HEK293 (cell line): Measurements from ENCODE around the gene MRPL9.

Experiments
- CTCF ChIA-PET: fragments of 350-600 bp; formaldehyde crosslinking; extraction: SDS; loops from one replicate; lab custom pipeline; 2021; ENCODE audit warnings: antibody characterized with exemption; lab: Yijun Ruan, JAX
- POLR2A ChIA-PET: fragments of 300-600 bp; formaldehyde crosslinking; extraction: SDS; loops from one replicate; lab custom pipeline; 2020; ENCODE audit warnings: antibody characterized with exemption, inconsistent platforms; lab: Yijun Ruan, JAX
- H3K27ac ChIP-seq: fragments of 200-500 bp; sonication (Bioruptor generic); 2 replicates; pipeline ENCODE4 v1.5.1; 2014; ENCODE audit warnings: low read depth, low read length, control low read depth, inconsistent platforms; ENCODE audit errors: extremely low read depth
- H3K36me3 ChIP-seq, 2 experiments: fragments of 200-500 bp in 1 of 2; sonication (Bioruptor generic) in 1 of 2; 1 replicate in 1 of 2; 2 replicates in 1 of 2; pipeline ENCODE4 v1.5.1; 2014 to 2017; ENCODE audit warnings: inconsistent platforms in 2 of 2, low read length in 2 of 2; ENCODE audit not compliant: control insufficient read depth in 2 of 2, insufficient read depth in 1 of 2
- H3K4me1 ChIP-seq: fragments of 200-500 bp; sonication (Bioruptor generic); 2 replicates; pipeline ENCODE4 v1.5.1; 2014; ENCODE audit warnings: mild to moderate bottlenecking, low read length, inconsistent platforms; ENCODE audit not compliant: control insufficient read depth, insufficient read depth
- H3K4me3 ChIP-seq: 2 replicates; pipeline ENCODE4 v1.5.1; 2011; ENCODE audit warnings: low read depth, mild to moderate bottlenecking, control low read depth, low read length, moderate library complexity
- H3K9me3 ChIP-seq: fragments of 200-500 bp; sonication (Bioruptor generic); 2 replicates; pipeline ENCODE4 v1.5.1; 2014; ENCODE audit warnings: low read depth, low read length, inconsistent platforms; ENCODE audit not compliant: control insufficient read depth, insufficient read depth
- HOXC10 ChIP-seq: sonication (generic); formaldehyde crosslinking; IDR thresholded peaks from 2 replicates; pipeline ENCODE4 v1.8.1; 2023; ENCODE audit warnings: mild to moderate bottlenecking, missing genetic modification reagents
- OSR2 ChIP-seq: fragments of 450-650 bp; formaldehyde crosslinking; IDR thresholded peaks from 2 replicates; pipeline ENCODE4 v1.5.1; 2016; ENCODE audit warnings: missing biosample characterization, missing genetic modification characterization
- SCRT1 ChIP-seq: fragments of 450-650 bp; formaldehyde crosslinking; IDR thresholded peaks from 2 replicates; pipeline ENCODE4 v1.5.1; 2016; ENCODE audit warnings: missing biosample characterization, missing genetic modification characterization, borderline replicate concordance
- SP2 ChIP-seq: fragments of 450-650 bp; formaldehyde crosslinking; IDR thresholded peaks from 2 replicates; pipeline ENCODE4 v1.5.1; 2016; ENCODE audit warnings: missing biosample characterization, missing genetic modification characterization
- ZEB2 ChIP-seq: fragments of 450-650 bp; formaldehyde crosslinking; IDR thresholded peaks from 2 replicates; pipeline ENCODE4 v1.5.1; 2016; ENCODE audit warnings: missing biosample characterization, missing genetic modification characterization
- ZNF112 ChIP-seq: fragments of 450-650 bp; formaldehyde crosslinking; IDR thresholded peaks from 2 replicates; pipeline ENCODE4 v1.5.0; 2017; ENCODE audit warnings: missing biosample characterization, missing genetic modification characterization
- ZNF174 ChIP-seq: fragments of 450-650 bp; formaldehyde crosslinking; IDR thresholded peaks from 2 replicates; pipeline ENCODE4 v1.5.0; 2017; ENCODE audit warnings: missing biosample characterization, mild to moderate bottlenecking, missing genetic modification characterization
- ZNF433 ChIP-seq: fragments of 450-650 bp; formaldehyde crosslinking; IDR thresholded peaks from 2 replicates; pipeline ENCODE4 v1.5.1; 2016; ENCODE audit warnings: missing biosample characterization, missing genetic modification characterization, low read depth
- ZNF530 ChIP-seq: fragments of 450-650 bp; formaldehyde crosslinking; IDR thresholded peaks from 2 replicates; pipeline ENCODE4 v1.5.1; 2016; ENCODE audit warnings: low read depth, missing biosample characterization, missing genetic modification characterization
- ZNF555 ChIP-seq: fragments of 450-650 bp; formaldehyde crosslinking; conservative IDR thresholded peaks from 2 replicates; pipeline ENCODE4 v1.5.1; 2017; ENCODE audit warnings: missing biosample characterization, mild to moderate bottlenecking, missing genetic modification characterization, inconsistent platforms
- ZNF560 ChIP-seq: fragments of 450-650 bp; formaldehyde crosslinking; IDR thresholded peaks from 2 replicates; pipeline ENCODE4 v1.5.1; 2017; ENCODE audit warnings: missing biosample characterization, missing genetic modification characterization, borderline replicate concordance
- ZNF561 ChIP-seq: fragments of 450-650 bp; IDR thresholded peaks from 2 replicates; pipeline ENCODE4 v1.5.1; 2018; ENCODE audit warnings: missing biosample characterization, missing genetic modification characterization, borderline replicate concordance
- ZNF626 ChIP-seq: fragments of 450-650 bp; sonication (Bioruptor Pico); formaldehyde crosslinking; IDR thresholded peaks from 2 replicates; pipeline ENCODE4 v1.5.1; 2018; ENCODE audit warnings: missing biosample characterization, missing genetic modification characterization, inconsistent platforms
- ZNF670 ChIP-seq: fragments of 450-650 bp; formaldehyde crosslinking; IDR thresholded peaks from 2 replicates; pipeline ENCODE4 v1.5.1; 2016; ENCODE audit warnings: missing biosample characterization, missing genetic modification characterization, low read depth
- ZNF677 ChIP-seq: fragments of 450-650 bp; IDR thresholded peaks from 2 replicates; pipeline ENCODE4 v1.5.0; 2018; ENCODE audit warnings: missing biosample characterization, mild to moderate bottlenecking, missing genetic modification characterization, moderate library complexity
- ZNF843 ChIP-seq: fragments of 450-650 bp; formaldehyde crosslinking; IDR thresholded peaks from 2 replicates; pipeline ENCODE4 v1.5.1; 2016; ENCODE audit warnings: missing biosample characterization, missing genetic modification characterization
- TF ChIP-seq, protein P1 (sequence below): fragments of 450-650 bp; formaldehyde crosslinking; IDR thresholded peaks from 2 replicates; pipeline ENCODE4 v1.5.1; 2016; ENCODE audit warnings: missing biosample characterization, missing genetic modification characterization
- TF ChIP-seq, protein P2 (sequence below): fragments of 450-650 bp; formaldehyde crosslinking; IDR thresholded peaks from 2 replicates; pipeline ENCODE4 v1.5.1; 2017; ENCODE audit warnings: missing biosample characterization, missing genetic modification characterization
- TF ChIP-seq, protein P3 (sequence below): IDR thresholded peaks from 2 replicates; pipeline ENCODE4 v1.6.1; 2011; ENCODE audit warnings: mild to moderate bottlenecking, low read depth, low read length, borderline replicate concordance
- TF ChIP-seq, protein P4 (sequence below): fragments of 450-650 bp; formaldehyde crosslinking; IDR thresholded peaks from 2 replicates; pipeline ENCODE4 v1.5.1; 2016; ENCODE audit warnings: missing biosample characterization, missing genetic modification characterization

MRPL9 gene

DNA sequence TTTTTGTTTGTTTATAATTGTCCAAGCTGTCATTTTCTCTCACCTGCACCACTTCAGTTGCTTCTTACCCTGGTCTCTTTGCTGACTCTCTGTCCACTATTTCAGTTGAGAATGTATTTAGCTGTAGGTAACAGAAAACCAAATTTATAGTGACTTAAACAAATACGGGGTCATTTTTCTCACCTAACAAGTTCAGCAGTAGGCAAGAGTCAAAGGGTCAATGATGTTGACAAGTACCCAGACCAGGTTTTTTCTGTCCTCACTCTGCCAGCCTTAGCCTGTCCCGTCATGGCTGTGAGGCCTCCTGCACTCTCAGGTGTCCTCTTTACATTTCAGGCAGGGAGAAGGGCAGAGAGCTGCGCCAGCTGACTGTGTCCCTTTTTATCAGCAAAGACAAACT lies 30.2 kb downstream of the MRPL9 start:
- ChIA-PET POLR2A (no interaction called here), CTCF (interaction anchor here (1.0 to 2.9 kb wide), 5 partner anchors 18 to 393 kb away, joined by 3 to 34 read pairs (median 6); no protein-coding TSS in a partner anchor)
- Histone ChIP-seq H3K36me3 (no peaks in the 10 kb centered on the region), H3K27ac (no peak overlapping the region), H3K4me1 (no peaks in the 10 kb centered on the region), H3K4me3 (no peak overlapping the region), H3K9me3 (no peaks in the 10 kb centered on the region)
- TF ChIP-seq, protein P1, sequence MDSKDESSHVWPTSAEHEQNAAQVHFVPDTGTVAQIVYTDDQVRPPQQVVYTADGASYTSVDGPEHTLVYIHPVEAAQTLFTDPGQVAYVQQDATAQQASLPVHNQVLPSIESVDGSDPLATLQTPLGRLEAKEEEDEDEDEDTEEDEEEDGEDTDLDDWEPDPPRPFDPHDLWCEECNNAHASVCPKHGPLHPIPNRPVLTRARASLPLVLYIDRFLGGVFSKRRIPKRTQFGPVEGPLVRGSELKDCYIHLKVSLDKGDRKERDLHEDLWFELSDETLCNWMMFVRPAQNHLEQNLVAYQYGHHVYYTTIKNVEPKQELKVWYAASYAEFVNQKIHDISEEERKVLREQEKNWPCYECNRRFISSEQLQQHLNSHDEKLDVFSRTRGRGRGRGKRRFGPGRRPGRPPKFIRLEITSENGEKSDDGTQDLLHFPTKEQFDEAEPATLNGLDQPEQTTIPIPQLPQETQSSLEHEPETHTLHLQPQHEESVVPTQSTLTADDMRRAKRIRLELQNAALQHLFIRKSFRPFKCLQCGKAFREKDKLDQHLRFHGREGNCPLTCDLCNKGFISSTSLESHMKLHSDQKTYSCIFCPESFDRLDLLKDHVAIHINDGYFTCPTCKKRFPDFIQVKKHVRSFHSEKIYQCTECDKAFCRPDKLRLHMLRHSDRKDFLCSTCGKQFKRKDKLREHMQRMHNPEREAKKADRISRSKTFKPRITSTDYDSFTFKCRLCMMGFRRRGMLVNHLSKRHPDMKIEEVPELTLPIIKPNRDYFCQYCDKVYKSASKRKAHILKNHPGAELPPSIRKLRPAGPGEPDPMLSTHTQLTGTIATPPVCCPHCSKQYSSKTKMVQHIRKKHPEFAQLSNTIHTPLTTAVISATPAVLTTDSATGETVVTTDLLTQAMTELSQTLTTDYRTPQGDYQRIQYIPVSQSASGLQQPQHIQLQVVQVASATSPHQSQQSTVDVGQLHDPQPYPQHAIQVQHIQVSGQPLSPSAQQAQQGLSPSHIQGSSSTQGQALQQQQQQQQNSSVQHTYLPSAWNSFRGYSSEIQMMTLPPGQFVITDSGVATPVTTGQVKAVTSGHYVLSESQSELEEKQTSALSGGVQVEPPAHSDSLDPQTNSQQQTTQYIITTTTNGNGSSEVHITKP = no peak
- TF ChIP-seq SCRT1 = no peak
- TF ChIP-seq SP2 (tag by site-specific recombination) = no peak
- TF ChIP-seq, protein P2, sequence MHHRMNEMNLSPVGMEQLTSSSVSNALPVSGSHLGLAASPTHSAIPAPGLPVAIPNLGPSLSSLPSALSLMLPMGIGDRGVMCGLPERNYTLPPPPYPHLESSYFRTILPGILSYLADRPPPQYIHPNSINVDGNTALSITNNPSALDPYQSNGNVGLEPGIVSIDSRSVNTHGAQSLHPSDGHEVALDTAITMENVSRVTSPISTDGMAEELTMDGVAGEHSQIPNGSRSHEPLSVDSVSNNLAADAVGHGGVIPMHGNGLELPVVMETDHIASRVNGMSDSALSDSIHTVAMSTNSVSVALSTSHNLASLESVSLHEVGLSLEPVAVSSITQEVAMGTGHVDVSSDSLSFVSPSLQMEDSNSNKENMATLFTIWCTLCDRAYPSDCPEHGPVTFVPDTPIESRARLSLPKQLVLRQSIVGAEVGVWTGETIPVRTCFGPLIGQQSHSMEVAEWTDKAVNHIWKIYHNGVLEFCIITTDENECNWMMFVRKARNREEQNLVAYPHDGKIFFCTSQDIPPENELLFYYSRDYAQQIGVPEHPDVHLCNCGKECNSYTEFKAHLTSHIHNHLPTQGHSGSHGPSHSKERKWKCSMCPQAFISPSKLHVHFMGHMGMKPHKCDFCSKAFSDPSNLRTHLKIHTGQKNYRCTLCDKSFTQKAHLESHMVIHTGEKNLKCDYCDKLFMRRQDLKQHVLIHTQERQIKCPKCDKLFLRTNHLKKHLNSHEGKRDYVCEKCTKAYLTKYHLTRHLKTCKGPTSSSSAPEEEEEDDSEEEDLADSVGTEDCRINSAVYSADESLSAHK (tag by site-specific recombination) = no peak
- TF ChIP-seq ZNF174 (tag by site-specific recombination) = no peak
- TF ChIP-seq ZEB2 (tag by site-specific recombination) = no peak
- TF ChIP-seq ZNF843 (tag by site-specific recombination) = no peak
- TF ChIP-seq ZNF112 (tag by site-specific recombination) = no peak
- no peak for TF ChIP-seq HOXC10 (CRISPR knock-in tag)
- no peak for TF ChIP-seq ZNF560 (tag by site-specific recombination)
- TF ChIP-seq OSR2 = no peak
- no peak for TF ChIP-seq ZNF433

DNA sequence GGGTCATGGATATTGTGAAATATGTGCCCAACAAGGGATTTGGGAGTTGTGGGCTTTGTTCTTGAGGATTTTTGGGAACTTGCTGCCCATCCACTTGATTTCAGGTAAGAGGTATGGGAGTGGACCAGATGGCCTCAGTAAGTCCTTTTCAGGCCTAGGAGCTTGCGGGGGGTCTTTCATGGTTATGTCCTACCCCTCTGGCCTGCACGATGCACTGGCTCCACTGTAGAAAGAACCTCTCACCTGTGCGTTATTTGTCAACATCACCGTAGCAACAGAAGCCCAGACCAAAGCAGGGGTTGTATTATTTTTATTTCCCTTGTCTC lies 33.4 kb downstream of the MRPL9 start:
- Histone ChIP-seq H3K27ac (no peak overlapping the region), H3K4me1 (no peaks in the 10 kb centered on the region)
- CTCF ChIA-PET = interaction anchor here (0.8 kb wide), 1 partner anchor 136 kb away, joined by 3 read pairs; no protein-coding TSS in a partner anchor
- TF ChIP-seq ZNF561 (tag by site-specific recombination) (no peak), ZNF433 (no peak), ZNF530 (tag by site-specific recombination) (no peak), ZNF555 (tag by site-specific recombination) (no peak), ZNF626 (tag by site-specific recombination) (no peak), ZNF677 (no peak), ZNF670 (tag by site-specific recombination) (no peak)
- TF ChIP-seq, protein P3, sequence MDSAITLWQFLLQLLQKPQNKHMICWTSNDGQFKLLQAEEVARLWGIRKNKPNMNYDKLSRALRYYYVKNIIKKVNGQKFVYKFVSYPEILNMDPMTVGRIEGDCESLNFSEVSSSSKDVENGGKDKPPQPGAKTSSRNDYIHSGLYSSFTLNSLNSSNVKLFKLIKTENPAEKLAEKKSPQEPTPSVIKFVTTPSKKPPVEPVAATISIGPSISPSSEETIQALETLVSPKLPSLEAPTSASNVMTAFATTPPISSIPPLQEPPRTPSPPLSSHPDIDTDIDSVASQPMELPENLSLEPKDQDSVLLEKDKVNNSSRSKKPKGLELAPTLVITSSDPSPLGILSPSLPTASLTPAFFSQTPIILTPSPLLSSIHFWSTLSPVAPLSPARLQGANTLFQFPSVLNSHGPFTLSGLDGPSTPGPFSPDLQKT = no peak
- TF ChIP-seq, protein P4, sequence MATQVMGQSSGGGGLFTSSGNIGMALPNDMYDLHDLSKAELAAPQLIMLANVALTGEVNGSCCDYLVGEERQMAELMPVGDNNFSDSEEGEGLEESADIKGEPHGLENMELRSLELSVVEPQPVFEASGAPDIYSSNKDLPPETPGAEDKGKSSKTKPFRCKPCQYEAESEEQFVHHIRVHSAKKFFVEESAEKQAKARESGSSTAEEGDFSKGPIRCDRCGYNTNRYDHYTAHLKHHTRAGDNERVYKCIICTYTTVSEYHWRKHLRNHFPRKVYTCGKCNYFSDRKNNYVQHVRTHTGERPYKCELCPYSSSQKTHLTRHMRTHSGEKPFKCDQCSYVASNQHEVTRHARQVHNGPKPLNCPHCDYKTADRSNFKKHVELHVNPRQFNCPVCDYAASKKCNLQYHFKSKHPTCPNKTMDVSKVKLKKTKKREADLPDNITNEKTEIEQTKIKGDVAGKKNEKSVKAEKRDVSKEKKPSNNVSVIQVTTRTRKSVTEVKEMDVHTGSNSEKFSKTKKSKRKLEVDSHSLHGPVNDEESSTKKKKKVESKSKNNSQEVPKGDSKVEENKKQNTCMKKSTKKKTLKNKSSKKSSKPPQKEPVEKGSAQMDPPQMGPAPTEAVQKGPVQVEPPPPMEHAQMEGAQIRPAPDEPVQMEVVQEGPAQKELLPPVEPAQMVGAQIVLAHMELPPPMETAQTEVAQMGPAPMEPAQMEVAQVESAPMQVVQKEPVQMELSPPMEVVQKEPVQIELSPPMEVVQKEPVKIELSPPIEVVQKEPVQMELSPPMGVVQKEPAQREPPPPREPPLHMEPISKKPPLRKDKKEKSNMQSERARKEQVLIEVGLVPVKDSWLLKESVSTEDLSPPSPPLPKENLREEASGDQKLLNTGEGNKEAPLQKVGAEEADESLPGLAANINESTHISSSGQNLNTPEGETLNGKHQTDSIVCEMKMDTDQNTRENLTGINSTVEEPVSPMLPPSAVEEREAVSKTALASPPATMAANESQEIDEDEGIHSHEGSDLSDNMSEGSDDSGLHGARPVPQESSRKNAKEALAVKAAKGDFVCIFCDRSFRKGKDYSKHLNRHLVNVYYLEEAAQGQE (tag by site-specific recombination) = no peak
- TF ChIP-seq, all 188 proteins: peak for 0
- H3K9me3 ChIP-seq = no peaks in the 10 kb centered on the region
- POLR2A ChIA-PET = interaction anchor here (1.0 kb wide), 1 partner anchor 190 kb away, joined by 3 read pairs; the partner anchor contains the start of gene TUFT1
- H3K36me3 ChIP-seq = no peaks in the 10 kb centered on the region
- H3K4me3 ChIP-seq = no peak overlapping the region
